Prostate gland (tissue), 2 donors: ENCODE results near the gene DIAPH2.

Experiments
- POLR2A ChIP-seq: fragments of 450-650 bp; IDR thresholded peaks from one replicate; pipeline ENCODE4 v1.6.1; 2016; ENCODE audit warnings: antibody characterized with exemption, mild to moderate bottlenecking
- POLR2AphosphoS5 ChIP-seq: sonication (generic); formaldehyde crosslinking; IDR thresholded peaks from one replicate; pipeline ENCODE4 v1.6.1; 2017; ENCODE audit warnings: antibody characterized with exemption
- TF ChIP-seq, protein P1 (sequence below), 4 experiments: fragments of 200-600 bp in 2 of 4; fragments of 450-650 bp in 2 of 4; sonication (generic) in 2 of 4; IDR thresholded peaks; 1 replicate in 3 of 4; 2 replicates in 1 of 4; pipeline ENCODE4 v1.5.1; 2016 to 2019; ENCODE audit warnings: antibody characterized with exemption in 4 of 4, mild to moderate bottlenecking in 2 of 4, moderate library complexity in 2 of 4

DNA sequence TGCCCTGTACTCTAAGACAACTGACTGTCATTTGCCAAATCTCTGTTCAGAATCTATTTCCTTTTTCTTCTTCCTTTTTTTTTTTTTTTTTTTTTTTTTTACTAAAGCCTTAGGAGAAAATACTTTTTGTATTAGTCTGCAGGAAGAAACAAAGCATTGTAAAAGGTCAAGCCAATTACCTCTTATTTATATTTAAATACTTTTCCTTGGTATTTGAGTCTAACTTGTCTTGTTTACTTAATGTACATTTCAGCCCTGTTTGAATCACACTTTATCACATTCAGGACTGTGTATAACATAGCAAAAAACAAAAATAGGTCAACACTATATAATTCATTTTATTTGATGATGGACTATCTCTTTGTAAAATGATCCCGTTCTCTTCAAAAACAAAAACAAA is 461.3 kb downstream of the DIAPH2 start:
- TF ChIP-seq, protein P1, sequence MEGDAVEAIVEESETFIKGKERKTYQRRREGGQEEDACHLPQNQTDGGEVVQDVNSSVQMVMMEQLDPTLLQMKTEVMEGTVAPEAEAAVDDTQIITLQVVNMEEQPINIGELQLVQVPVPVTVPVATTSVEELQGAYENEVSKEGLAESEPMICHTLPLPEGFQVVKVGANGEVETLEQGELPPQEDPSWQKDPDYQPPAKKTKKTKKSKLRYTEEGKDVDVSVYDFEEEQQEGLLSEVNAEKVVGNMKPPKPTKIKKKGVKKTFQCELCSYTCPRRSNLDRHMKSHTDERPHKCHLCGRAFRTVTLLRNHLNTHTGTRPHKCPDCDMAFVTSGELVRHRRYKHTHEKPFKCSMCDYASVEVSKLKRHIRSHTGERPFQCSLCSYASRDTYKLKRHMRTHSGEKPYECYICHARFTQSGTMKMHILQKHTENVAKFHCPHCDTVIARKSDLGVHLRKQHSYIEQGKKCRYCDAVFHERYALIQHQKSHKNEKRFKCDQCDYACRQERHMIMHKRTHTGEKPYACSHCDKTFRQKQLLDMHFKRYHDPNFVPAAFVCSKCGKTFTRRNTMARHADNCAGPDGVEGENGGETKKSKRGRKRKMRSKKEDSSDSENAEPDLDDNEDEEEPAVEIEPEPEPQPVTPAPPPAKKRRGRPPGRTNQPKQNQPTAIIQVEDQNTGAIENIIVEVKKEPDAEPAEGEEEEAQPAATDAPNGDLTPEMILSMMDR (IDR thresholded peaks at IDR 0.05) = no peak
- TF ChIP-seq POLR2A (no peak), POLR2AphosphoS5 (no peak)
